GM12878 (cell line): ENCODE data around the gene TSR1. TPM values are rescaled to one million over a fixed set of nuclear protein-coding genes. Genes with fewer than 3 reads are reported as not detected.

ENCODE experiments used
- ATAC-seq: fragments of 200-7000 bp; cut with Tn5 transposase; 3 replicates; pipeline ENCODE4 v1.9.1; 2020; ENCODE audit warnings: mild to moderate bottlenecking, moderate library complexity
- BruUV-seq: library from RNA; stranded (reverse); fragments of 400-500 nt; replicated peaks from 2 replicates; lab custom pipeline; 2021; lab: Mats Ljungman, UMichigan
- CTCF ChIA-PET: fragments of 300-600 bp; sonication (Branson Sonifier 250); formaldehyde crosslinking; extraction: SDS; loops from one replicate; lab custom pipeline; 2021; ENCODE audit warnings: inconsistent platforms; lab: Yijun Ruan, JAX
- POLR2A ChIA-PET: fragments of 350-600 bp; formaldehyde crosslinking; extraction: SDS; loops from one replicate; lab custom pipeline; 2021; ENCODE audit warnings: inconsistent platforms; lab: Charles Lee
- RAD21 ChIA-PET: fragments of 300-600 bp; sonication (Branson Sonifier 250); formaldehyde crosslinking; loops from one replicate; lab custom pipeline; 2023; ENCODE audit warnings: antibody characterized with exemption; ENCODE audit not compliant: unreplicated experiment; lab: Charles Lee
- SMC1A ChIA-PET: fragments of 300-600 bp; sonication (Branson Sonifier 250); formaldehyde crosslinking; loops from one replicate; lab custom pipeline; 2023; ENCODE audit not compliant: unreplicated experiment, uncharacterized antibody; lab: Charles Lee
- DNase-seq: peaks from one replicate; pipeline ENCODE4 v3.0.0-alpha.2; 2011; ENCODE audit warnings: low read depth, low spot score
- FAIRE-seq: peaks from 3 replicates; lab custom pipeline; 2011; peaks lifted over from hg19 to GRCh38; lab: Jason Lieb, UNC
- H2AFZ ChIP-seq: 2 replicates; pipeline ENCODE4 v1.6.0; 2011; ENCODE audit warnings: low read depth, low read length, control low read depth; ENCODE audit not compliant: control insufficient read depth
- H3K27ac ChIP-seq: 2 replicates; pipeline ENCODE4 v1.5.1; 2011; ENCODE audit warnings: control low read depth; ENCODE audit not compliant: control insufficient read depth, insufficient read depth
- H3K27me3 ChIP-seq, 2 experiments: replicated peaks in 1 of 2; 2 replicates each; pipeline versions ENCODE4 v1.6.0 to v1.6.1; 2011; ENCODE audit warnings: low read length in 1 of 2; ENCODE audit not compliant: control insufficient read depth in 2 of 2, insufficient read depth in 2 of 2
- H3K36me3 ChIP-seq, 2 experiments: 2 replicates each; pipeline ENCODE4 v1.5.1; 2011; ENCODE audit warnings: low read length in 1 of 2; ENCODE audit not compliant: control insufficient read depth in 2 of 2, insufficient read depth in 2 of 2
- H3K4me1 ChIP-seq: 2 replicates; pipeline ENCODE4 v1.6.1; 2011; ENCODE audit warnings: mild to moderate bottlenecking, low read length, moderate library complexity, mixed read lengths; ENCODE audit not compliant: control insufficient read depth, insufficient read depth
- H3K4me2 ChIP-seq: 2 replicates; pipeline ENCODE4 v1.6.0; 2011; ENCODE audit warnings: control low read depth; ENCODE audit not compliant: control insufficient read depth, insufficient read depth
- H3K4me3 ChIP-seq: fragments of 200-600 bp; sonication (generic); 2 replicates; pipeline ENCODE4 v1.5.1; 2016
- H3K79me2 ChIP-seq: 2 replicates; pipeline ENCODE4 v1.6.0; 2011; ENCODE audit warnings: low read length; ENCODE audit not compliant: control insufficient read depth, insufficient read depth
- H3K9ac ChIP-seq: 2 replicates; pipeline ENCODE4 v1.8.0; 2011; ENCODE audit warnings: low read length, control low read depth, mixed read lengths; ENCODE audit not compliant: control insufficient read depth, insufficient read depth
- H3K9me3 ChIP-seq: replicated peaks from 3 replicates; pipeline ENCODE4 v1.5.1; 2011; ENCODE audit warnings: mild to moderate bottlenecking, low read length; ENCODE audit not compliant: control insufficient read depth, insufficient read depth
- H4K20me1 ChIP-seq: 2 replicates; pipeline ENCODE4 v1.6.0; 2011; ENCODE audit not compliant: control insufficient read depth, insufficient read depth
- EP300 ChIP-seq, 2 experiments: fragments of 150-350 bp in 1 of 2; IDR thresholded peaks; 2 replicates each; pipeline ENCODE4 v1.6.1; 2011 to 2012; ENCODE audit warnings: low read depth in 2 of 2, low read length in 2 of 2, borderline replicate concordance in 1 of 2, improper control_type of control experiment in 1 of 2, inconsistent platforms in 1 of 2; ENCODE audit not compliant: control insufficient read depth in 1 of 2
- FOS ChIP-seq: IDR thresholded peaks from 3 replicates; pipeline ENCODE4 v1.6.1; 2011; ENCODE audit warnings: borderline replicate concordance; ENCODE audit not compliant: insufficient read length; ENCODE audit errors: extremely low read depth
- NKRF ChIP-seq: fragments of 450-650 bp; conservative IDR thresholded peaks from 2 replicates; pipeline ENCODE4 v1.6.1; 2017; ENCODE audit warnings: mild to moderate bottlenecking, moderate library complexity
- NR2C2 ChIP-seq: IDR thresholded peaks from 2 replicates; pipeline ENCODE4 v1.6.1; 2011; ENCODE audit warnings: borderline replicate concordance, low read depth; ENCODE audit not compliant: control insufficient read depth, insufficient read length
- SKIL ChIP-seq: fragments of 450-650 bp; IDR thresholded peaks from 2 replicates; pipeline ENCODE4 v1.6.1; 2017; ENCODE audit warnings: mild to moderate bottlenecking, low read depth, inconsistent platforms; ENCODE audit not compliant: poor library complexity, severe bottlenecking
- SMAD1 ChIP-seq: fragments of 450-650 bp; IDR thresholded peaks from 2 replicates; pipeline ENCODE4 v1.6.1; 2018; ENCODE audit warnings: mild to moderate bottlenecking, low read depth; ENCODE audit not compliant: partially characterized antibody
- TCF12 ChIP-seq: IDR thresholded peaks from 2 replicates; pipeline ENCODE4 v1.6.1; 2011; ENCODE audit warnings: low read depth, mild to moderate bottlenecking, low read length
- ZNF217 ChIP-seq: fragments of 450-650 bp; IDR thresholded peaks from 2 replicates; pipeline ENCODE4 v1.6.1; 2017; ENCODE audit warnings: antibody characterized with exemption, mild to moderate bottlenecking
- WGBS: methylation state at CpG from one replicate; pipeline ENCODE4 v1.1.6; 2016; ENCODE audit warnings: low lambda C conversion rate; ENCODE audit not compliant: insufficient replicate concordance, insufficient coverage; ENCODE audit errors: missing lambda C conversion rate; 5-methylcytosine and 5-hydroxymethylcytosine counted together
- in situ Hi-C: fragments of 300-500 bp; cut with MboI; formaldehyde crosslinking; loops from 9 replicates; pipeline ENCODE4 v1.14.3; 2018; ENCODE audit warnings: mixed read lengths
- intact Hi-C: fragments of 100-400 bp; cut with micrococcal nuclease; formaldehyde crosslinking; loops from one replicate; pipeline ENCODE4 v1.14.2; 2022; ENCODE audit not compliant: unreplicated experiment
- polyA plus RNA-seq, 11 experiments: library from polyadenylated mRNA; depleted of rRNA in 4 of 11; unstranded in 6 of 11; stranded (reverse) in 5 of 11; fragments of >200 nt; fragmentation: Nextera tagmentation in 4 of 11; fragmentation: Illumina TruSeq in 1 of 11; extraction: Ambion mirVana in 4 of 11; extraction: Trizol in 1 of 11; gene quantifications; 1 replicate in 1 of 11; 2 replicates in 10 of 11; pipeline versions ENCODE4 v1.2.1 to v1.2.3, GENCODE V29; 2011 to 2016; ENCODE audit warnings: inconsistent platforms in 2 of 11, missing spikeins in 2 of 11, low read depth in 1 of 11
- total RNA-seq, 4 experiments: library from RNA; depleted of rRNA in 3 of 4; stranded (reverse); fragments of >200 nt in 3 of 4; fragmentation: Illumina TruSeq in 1 of 4; extraction: Trizol in 1 of 4; gene quantifications; 2 replicates each; pipeline versions ENCODE4 v1.2.1 to v1.2.3, GENCODE V29; 2013 to 2021

The TSR1 gene
- total and polyA plus RNA-seq, 10 of the 15 experiments (the other 5 are each of a cell fraction or from before 2014, with no cell fraction given): 14.7 to 100 (median 46.9) TPM

GRCh38 chr17:2331303-2331702 lies 5.0 kb downstream of the TSR1 start:
- WGBS: 85% methylated on average over 3 of the region's 3 CpGs
- Histone ChIP-seq H3K9me3 (no peaks in the 10 kb centered on the region), H3K27me3 (no peaks in the 10 kb centered on the region), H3K4me3 (no peak overlapping the region), H3K4me2 (peak overlapping the region; percentile 11; the same call in 1 of the 2 replicates), H4K20me1 (no peaks in the 10 kb centered on the region), H3K36me3 (peaks cover 18 to 47% of the 10 kb centered on the region in 2 experiments), H3K9ac (no peak overlapping the region), H2AFZ (no peak overlapping the region), H3K4me1 (no peaks in the 10 kb centered on the region; the same call in 1 of the 2 replicates), H3K79me2 (peaks cover 43% of the 10 kb centered on the region), H3K27ac (no peak overlapping the region)
- in situ Hi-C loops (no loop called here), intact Hi-C loops (no loop called here)
- FAIRE-seq (no peak), DNase-seq (no peak), ATAC-seq (no peak)
- ChIA-PET CTCF (interaction anchor here (0.8 to 1.1 kb wide), 2 partner anchors 12 to 21 kb away, joined by 3 read pairs; no protein-coding TSS in a partner anchor), POLR2A (interaction anchor here (0.6 kb wide), 2 partner anchors 8 to 15 kb away, joined by 3 to 4 read pairs; no protein-coding TSS in a partner anchor), RAD21 (interaction anchor here (1.2 kb wide), 1 partner anchor 85 kb away, joined by 4 read pairs; no protein-coding TSS in a partner anchor), SMC1A (interaction anchor here (1.2 to 2.2 kb wide), 3 partner anchors 23 to 85 kb away, joined by 3 to 6 read pairs (median 4); no protein-coding TSS in a partner anchor)
- TF ChIP-seq SKIL: no peak
- TF ChIP-seq NR2C2: no peak
- TF ChIP-seq SMAD1: no peak
- TF ChIP-seq FOS: no peak
- no peak for TF ChIP-seq TCF12
- TF ChIP-seq ZNF217: no peak
- no peak for TF ChIP-seq NKRF
- no peak for TF ChIP-seq EP300 (IDR thresholded peaks at IDR 0.05; ENCODE audit: borderline replicate concordance in 1 of 2, control insufficient read depth in 1 of 2, low read depth in 2 of 2, low read length in 2 of 2)
- BruUV-seq: no TSS peak
